GM13977 (cell line): ENCODE measurements around the gene N4BP3.

ENCODE experiments used
- DNase-seq: peaks from one replicate; pipeline ENCODE4 v3.0.0; 2012; ENCODE audit warnings: low spot score
- CTCF ChIP-seq: IDR thresholded peaks from 2 replicates; pipeline ENCODE4 v1.5.1; 2012; ENCODE audit warnings: mild to moderate bottlenecking, control low read depth; ENCODE audit not compliant: insufficient read depth; ENCODE audit errors: extremely low read depth, missing control alignments
- in situ Hi-C: fragments of 300-500 bp; cut with MboI; formaldehyde crosslinking; loops from one replicate; pipeline ENCODE4 v1.12.0; 2022; ENCODE audit warnings: low sequenced_read_pairs, low pct_unique_long_range_greater_than_20kb, mixed read lengths, inconsistent platforms; ENCODE audit not compliant: unreplicated experiment

The N4BP3 gene

GRCh38 chr5:178145965-178146820, 32.9 kb downstream of the N4BP3 start:
- TF ChIP-seq CTCF, result peak; percentile 88
- in situ Hi-C loops, result no loop called here
- DNase-seq, result peak; percentile 82

DNA sequence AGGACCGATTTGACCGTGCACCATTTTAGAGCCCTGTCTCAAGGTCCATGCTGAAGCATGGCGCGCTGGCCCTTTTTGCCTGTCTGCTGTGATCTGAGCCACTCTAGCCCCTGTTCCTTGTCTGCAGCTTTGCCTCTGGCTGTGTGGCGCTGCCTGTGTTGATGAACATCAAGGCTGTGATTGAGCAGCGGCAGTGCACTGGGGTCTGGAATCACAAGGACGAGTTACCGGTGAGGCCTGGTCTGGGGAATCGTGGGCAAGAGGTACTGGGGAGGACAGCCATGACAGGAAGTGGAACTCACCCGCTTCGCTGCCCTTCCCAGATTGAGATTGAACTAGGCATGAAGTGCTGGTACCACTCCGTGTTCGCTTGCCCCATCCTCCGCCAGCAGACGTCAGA, 34.1 kb downstream of the N4BP3 start:
- TF ChIP-seq CTCF, result no peak
- in situ Hi-C loops, result no loop called here
- no peak for DNase-seq

GRCh38 chr5:178149199-178149932, 36.0 kb downstream of the N4BP3 start:
- in situ Hi-C loops, result no loop called here
- no peak for TF ChIP-seq CTCF
- no peak for DNase-seq

DNA sequence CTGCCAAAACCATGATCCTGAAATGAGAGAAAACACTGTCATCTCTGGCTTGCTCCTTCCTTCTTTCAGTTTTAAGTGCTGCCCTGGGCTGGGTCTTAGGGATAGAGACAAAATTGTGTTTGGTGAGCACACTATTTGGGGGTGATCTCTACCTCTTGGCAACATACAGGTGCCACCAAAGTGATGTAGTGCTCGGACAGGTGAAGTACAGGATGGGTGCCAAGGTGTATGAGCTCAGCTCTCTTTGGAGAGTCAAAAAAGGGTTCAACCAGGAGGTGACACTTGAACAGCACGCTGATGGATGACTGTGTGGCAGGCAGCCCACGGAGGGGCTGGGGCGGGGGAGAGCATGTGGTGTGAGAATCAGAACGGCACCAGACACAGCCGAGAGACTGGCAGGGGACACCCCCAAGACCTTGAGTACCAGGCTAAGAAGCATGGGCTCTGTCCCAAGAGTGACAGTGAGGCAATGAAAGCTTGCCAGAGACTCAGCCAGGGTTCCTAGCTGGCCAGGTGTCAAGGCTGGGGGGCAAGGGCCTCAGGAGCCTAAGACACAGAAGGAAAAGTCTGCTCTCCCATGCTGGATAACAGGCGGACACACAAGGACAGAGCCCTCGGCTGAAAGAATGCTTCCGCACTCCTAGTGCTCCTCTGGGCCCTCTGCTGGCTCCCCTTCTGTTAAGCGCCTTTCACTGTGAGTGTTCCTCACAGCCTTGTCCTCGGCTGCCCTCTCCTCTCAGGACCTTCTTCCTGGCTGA, 37.8 kb downstream of the N4BP3 start:
- in situ Hi-C loops, result no loop called here
- TF ChIP-seq CTCF, result no peak
- no peak for DNase-seq

DNA sequence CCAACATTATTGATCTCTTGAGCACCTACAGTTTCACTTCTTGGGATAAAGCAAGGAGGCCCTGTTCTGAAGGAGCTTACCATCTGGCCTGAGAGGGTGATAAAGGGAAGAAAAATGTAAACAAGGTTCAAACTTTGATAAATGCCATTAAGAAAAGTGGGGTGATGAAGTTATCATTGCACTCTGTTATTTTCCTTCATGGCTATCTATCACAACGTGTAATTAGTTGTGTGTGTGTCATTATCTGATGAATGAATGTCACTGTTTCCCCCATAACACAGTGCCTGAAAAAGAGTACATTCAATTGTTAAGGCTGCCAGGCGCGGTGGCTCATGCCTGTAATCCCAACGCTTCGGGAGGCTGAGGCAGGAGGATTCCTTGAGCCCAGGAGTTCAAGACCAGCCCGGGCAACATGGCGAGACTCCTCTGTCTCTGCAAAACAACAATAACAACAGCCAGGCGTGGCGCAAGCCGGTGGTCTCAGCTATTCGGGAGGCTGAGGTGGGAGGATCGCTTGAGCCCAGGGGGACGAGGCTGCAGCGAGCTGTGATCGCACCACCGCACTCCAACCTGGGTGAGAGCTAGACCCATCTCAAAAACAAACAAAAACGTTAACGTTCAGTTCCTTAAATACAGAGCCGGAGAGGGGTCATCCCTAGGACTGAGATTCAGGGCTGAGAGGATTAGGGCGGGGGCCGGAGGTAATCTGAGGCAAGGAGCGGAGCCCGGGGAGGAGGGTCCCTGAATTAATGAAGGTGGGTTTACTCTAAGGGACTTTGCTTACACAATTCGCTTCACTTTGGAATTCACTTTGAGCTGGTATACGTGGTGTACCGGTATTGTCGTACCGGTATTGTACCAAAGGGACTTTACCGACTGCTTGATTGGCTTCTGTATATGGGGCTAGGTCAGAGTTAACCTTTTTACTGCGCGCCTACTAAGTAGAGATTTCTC, 39.4 kb downstream of the N4BP3 start:
- in situ Hi-C loops, result no loop called here
- no peak for DNase-seq
- TF ChIP-seq CTCF, result no peak
